HepG2 (cell line): Measurements from ENCODE around the gene NNAT. TPM values are rescaled to one million over a fixed set of nuclear protein-coding genes. Genes with fewer than 3 reads are reported as not detected.

Experiments
- ATAC-seq: fragments of 200-7000 bp; cut with Tn5 transposase; 3 replicates; pipeline ENCODE4 v1.9.1; 2020; ENCODE audit warnings: mild to moderate bottlenecking, moderate library complexity
- BruUV-seq: library from RNA; stranded (reverse); fragments of 400-500 nt; replicated peaks from 2 replicates; lab custom pipeline; 2021; lab: Mats Ljungman, UMichigan
- CTCF ChIA-PET: fragments of 300-600 bp; formaldehyde crosslinking; extraction: SDS; loops from one replicate; lab custom pipeline; 2021; ENCODE audit warnings: low total read pairs, inconsistent platforms, low intra/inter-chr PET ratio; lab: Yijun Ruan, JAX
- POLR2A ChIA-PET: fragments of 350-600 bp; sonication (Branson Sonifier 250); formaldehyde crosslinking; loops from one replicate; lab custom pipeline; 2020; ENCODE audit warnings: antibody characterized with exemption, inconsistent platforms; lab: Yijun Ruan, JAX
- DNase-seq: peaks from one replicate; pipeline ENCODE4 v3.0.0-alpha.2; 2015; ENCODE audit warnings: low spot score
- FAIRE-seq: peaks from 3 replicates; lab custom pipeline; 2011; peaks lifted over from hg19 to GRCh38; lab: Jason Lieb, UNC
- H2AFZ ChIP-seq: one replicate; pipeline ENCODE4 v1.6.1; 2011; ENCODE audit warnings: low read length, inconsistent platforms
- H3K27ac ChIP-seq: fragments of 300-600 bp; 3 replicates; pipeline ENCODE4 v1.8.0; 2011; ENCODE audit warnings: mixed run types, mild to moderate bottlenecking, mixed read lengths, low read length, inconsistent platforms; ENCODE audit not compliant: insufficient read depth; ENCODE audit errors: extremely low read length
- H3K27me3 ChIP-seq, 2 experiments: fragments of 200-600 bp in 1 of 2; 2 replicates in 1 of 2; 3 replicates in 1 of 2; pipeline versions ENCODE4 v1.6.0 to v1.8.0; 2011; ENCODE audit warnings: low read length in 2 of 2, mild to moderate bottlenecking in 2 of 2, moderate library complexity in 2 of 2, inconsistent platforms in 1 of 2; ENCODE audit not compliant: insufficient read depth in 2 of 2, control insufficient read depth in 1 of 2
- H3K36me3 ChIP-seq, 2 experiments: fragments of 200-600 bp in 1 of 2; replicated peaks in 1 of 2; 2 replicates in 1 of 2; 3 replicates in 1 of 2; pipeline versions ENCODE4 v1.5.1 to v1.8.0; 2011; ENCODE audit warnings: low read length in 2 of 2, inconsistent platforms in 1 of 2; ENCODE audit not compliant: insufficient read depth in 2 of 2, control insufficient read depth in 1 of 2
- H3K4me1 ChIP-seq: 2 replicates; pipeline ENCODE4 v1.5.1; 2012; ENCODE audit warnings: low read length, inconsistent platforms; ENCODE audit not compliant: insufficient read depth
- H3K4me2 ChIP-seq: 2 replicates; pipeline ENCODE4 v1.6.0; 2011; ENCODE audit warnings: low read depth, low read length, inconsistent platforms
- H3K4me3 ChIP-seq, 3 experiments: fragments of 200-600 bp in 1 of 3; sonication (generic), shearing (Covaris generic) in 1 of 3; replicated peaks in 1 of 3; 2 replicates each; pipeline ENCODE4 v1.5.1; 2011 to 2016; ENCODE audit warnings: low read length in 3 of 3, inconsistent platforms in 2 of 3, low read depth in 2 of 3, mild to moderate bottlenecking in 2 of 3, control low read depth in 1 of 3, mixed read lengths in 1 of 3; ENCODE audit not compliant: insufficient read depth in 1 of 3
- H3K79me2 ChIP-seq: one replicate; pipeline ENCODE4 v1.6.1; 2011; ENCODE audit warnings: low read length, inconsistent platforms; ENCODE audit not compliant: insufficient read depth
- H3K9ac ChIP-seq: 2 replicates; pipeline ENCODE4 v1.6.0; 2011; ENCODE audit warnings: mild to moderate bottlenecking, low read depth, low read length, inconsistent platforms; ENCODE audit not compliant: insufficient read depth
- H3K9me3 ChIP-seq: 2 replicates; pipeline ENCODE4 v1.5.1; 2012; ENCODE audit warnings: mild to moderate bottlenecking, low read length
- H4K20me1 ChIP-seq: 2 replicates; pipeline ENCODE4 v1.6.0; 2011; ENCODE audit warnings: inconsistent platforms, mild to moderate bottlenecking, low read length, moderate library complexity; ENCODE audit not compliant: insufficient read depth
- ETV6 ChIP-seq: sonication (generic); formaldehyde crosslinking; conservative IDR thresholded peaks from 2 replicates; pipeline ENCODE4 v1.4.0; 2020; ENCODE audit warnings: missing genetic modification reagents
- HDAC2 ChIP-seq: sonication (generic); formaldehyde crosslinking; IDR thresholded peaks from 2 replicates; pipeline ENCODE4 v1.4.0; 2020; ENCODE audit warnings: missing genetic modification reagents
- HES4 ChIP-seq: sonication (generic); formaldehyde crosslinking; IDR thresholded peaks from 2 replicates; pipeline ENCODE4 v1.9.0; 2021; ENCODE audit warnings: mild to moderate bottlenecking, missing genetic modification reagents, borderline replicate concordance
- ISX ChIP-seq: sonication (generic); formaldehyde crosslinking; conservative IDR thresholded peaks from 2 replicates; pipeline ENCODE4 v1.5.0; 2020; ENCODE audit warnings: missing genetic modification reagents
- KLF11 ChIP-seq: IDR thresholded peaks from 2 replicates; pipeline ENCODE4 v1.6.1; 2016; ENCODE audit warnings: missing compliant biosample characterization
- MEIS2 ChIP-seq: sonication (generic); formaldehyde crosslinking; IDR thresholded peaks from 2 replicates; pipeline ENCODE4 v1.9.0; 2021; ENCODE audit warnings: mild to moderate bottlenecking, missing genetic modification reagents
- MTF1 ChIP-seq: sonication (generic); formaldehyde crosslinking; IDR thresholded peaks from 2 replicates; pipeline ENCODE4 v1.5.0; 2020; ENCODE audit warnings: missing genetic modification reagents
- SIX1 ChIP-seq: sonication (generic); formaldehyde crosslinking; IDR thresholded peaks from 2 replicates; pipeline ENCODE4 v1.4.0; 2020; ENCODE audit warnings: missing genetic modification reagents, borderline replicate concordance
- TGIF2 ChIP-seq: IDR thresholded peaks from 2 replicates; pipeline ENCODE4 v1.6.1; 2016; ENCODE audit warnings: control low read depth, missing compliant biosample characterization
- YEATS4 ChIP-seq: sonication (generic); formaldehyde crosslinking; IDR thresholded peaks from 2 replicates; pipeline ENCODE4 v1.4.0; 2020; ENCODE audit warnings: missing genetic modification reagents, borderline replicate concordance
- ZBTB21 ChIP-seq: sonication (generic); formaldehyde crosslinking; IDR thresholded peaks from 2 replicates; pipeline ENCODE4 v1.4.0; 2020; ENCODE audit warnings: missing genetic modification reagents
- ZKSCAN1 ChIP-seq: fragments of 150-350 bp; IDR thresholded peaks from 2 replicates; pipeline ENCODE4 v1.6.1; 2014; ENCODE audit warnings: low read length
- ZNF10 ChIP-seq: sonication (generic); formaldehyde crosslinking; IDR thresholded peaks from 2 replicates; pipeline ENCODE4 v1.4.0; 2020; ENCODE audit warnings: mild to moderate bottlenecking, low read depth, missing genetic modification reagents, borderline replicate concordance
- ZNF343 ChIP-seq: sonication (generic); formaldehyde crosslinking; IDR thresholded peaks from 2 replicates; pipeline ENCODE4 v1.4.0; 2020; ENCODE audit warnings: mild to moderate bottlenecking, missing genetic modification reagents
- ZNF496 ChIP-seq: sonication (generic); formaldehyde crosslinking; IDR thresholded peaks from 2 replicates; pipeline ENCODE4 v1.8.1; 2023; ENCODE audit warnings: mild to moderate bottlenecking, moderate library complexity, missing genetic modification reagents; ENCODE audit not compliant: insufficient replicate concordance
- ZNF772 ChIP-seq: sonication (generic); formaldehyde crosslinking; IDR thresholded peaks from 2 replicates; pipeline ENCODE4 v1.5.0; 2020; ENCODE audit warnings: mild to moderate bottlenecking, missing genetic modification reagents
- WGBS: methylation state at CpG from one replicate; pipeline ENCODE4 v1.1.6; 2017; ENCODE audit warnings: low lambda C conversion rate; 5-methylcytosine and 5-hydroxymethylcytosine counted together
- in situ Hi-C: cut with HindIII; loops from 2 replicates; pipeline ENCODE4 v1.10.0; 2017; ENCODE audit warnings: low pct_unique_long_range_greater_than_20kb; ENCODE audit not compliant: extremely low pct_ligation_motif_present
- intact Hi-C: fragments of 100-400 bp; cut with micrococcal nuclease; formaldehyde crosslinking; loops from one replicate; pipeline ENCODE4 v1.10.0; 2022; ENCODE audit not compliant: unreplicated experiment
- polyA plus RNA-seq, 8 experiments: library from polyadenylated mRNA; depleted of rRNA in 3 of 8; stranded (reverse) in 7 of 8; unstranded in 1 of 8; fragments of >200 nt; fragmentation: Illumina TruSeq in 4 of 8; extraction: Trizol in 4 of 8; gene quantifications; 2 replicates each; pipeline versions ENCODE4 v1.2.1 to v1.2.3, GENCODE V29; 2011 to 2016; ENCODE audit warnings: low read depth in 4 of 8, missing spikeins in 1 of 8, mixed read lengths in 1 of 8; ENCODE audit not compliant: insufficient read depth in 1 of 8
- total RNA-seq, 5 experiments: library from RNA; depleted of rRNA; stranded (reverse); fragments of >200 nt; fragmentation: Illumina TruSeq; extraction: Trizol; gene quantifications; 2 replicates each; pipeline ENCODE4 v1.2.3, GENCODE V29; 2016; ENCODE audit warnings: low read depth in 1 of 5
- TF ChIP-seq, protein P1 (sequence below): sonication (generic); formaldehyde crosslinking; IDR thresholded peaks from 2 replicates; pipeline ENCODE4 v1.5.0; 2020; ENCODE audit warnings: missing genetic modification reagents, mild to moderate bottlenecking, borderline replicate concordance

NNAT gene
- total and polyA plus RNA-seq, 2 of the 13 experiments (the other 11 are each of a cell fraction or from before 2014, with no cell fraction given) = not detected

- Histone ChIP-seq H3K9me3 (no peaks in the 10 kb centered on the region), H3K36me3 (no peaks in the 10 kb centered on the region), H4K20me1 (no peaks in the 10 kb centered on the region), H3K9ac (no peak overlapping the region), H3K79me2 (no peaks in the 10 kb centered on the region), H2AFZ (no peak overlapping the region), H3K4me2 (no peak overlapping the region), H3K27ac (no peak overlapping the region), H3K4me3 (no peak overlapping the region), H3K27me3 (no peaks in the 10 kb centered on the region), H3K4me1 (no peaks in the 10 kb centered on the region)
- TF ChIP-seq, protein P1, sequence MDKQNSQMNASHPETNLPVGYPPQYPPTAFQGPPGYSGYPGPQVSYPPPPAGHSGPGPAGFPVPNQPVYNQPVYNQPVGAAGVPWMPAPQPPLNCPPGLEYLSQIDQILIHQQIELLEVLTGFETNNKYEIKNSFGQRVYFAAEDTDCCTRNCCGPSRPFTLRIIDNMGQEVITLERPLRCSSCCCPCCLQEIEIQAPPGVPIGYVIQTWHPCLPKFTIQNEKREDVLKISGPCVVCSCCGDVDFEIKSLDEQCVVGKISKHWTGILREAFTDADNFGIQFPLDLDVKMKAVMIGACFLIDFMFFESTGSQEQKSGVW (CRISPR knock-in tag) = no peak
- TF ChIP-seq HDAC2 (CRISPR knock-in tag) (no peak), ZNF10 (CRISPR knock-in tag) (no peak), ZNF772 (CRISPR knock-in tag) (no peak), HES4 (CRISPR knock-in tag) (no peak), ZNF496 (no peak), YEATS4 (no peak), ISX (no peak), MEIS2 (CRISPR knock-in tag) (no peak), ETV6 (CRISPR knock-in tag) (no peak), ZNF343 (no peak), MTF1 (CRISPR knock-in tag) (no peak), TGIF2 (CRISPR knock-in tag) (no peak), KLF11 (CRISPR knock-in tag) (no peak), ZKSCAN1 (no peak), ZBTB21 (no peak), SIX1 (CRISPR knock-in tag) (no peak)
- DNase-seq (no peak), ATAC-seq (no peak), FAIRE-seq (no peak)
- POLR2A ChIA-PET = interaction anchor here (2.3 kb wide), 1 partner anchor 10 kb away, joined by 6 read pairs; no protein-coding TSS in a partner anchor
- intact Hi-C loops = no loop called here
- 90% methylated on average over 5 of the region's 5 CpGs for WGBS
- in situ Hi-C loops = no loop called here
- CTCF ChIA-PET = no interaction called here
- BruUV-seq = no TSS peak
These were observed 26.3 kb upstream of the NNAT start for GRCh38 chr20:37494796-37495195.
